WI38 (cell line): Measurements from ENCODE around the gene PHF3.

ENCODE experiments used
- H3K4me3 ChIP-seq: 2 replicates; pipeline ENCODE4 v1.5.1; 2011; ENCODE audit warnings: low read depth, mild to moderate bottlenecking, control low read depth, low read length
- CTCF ChIP-seq: IDR thresholded peaks from 2 replicates; pipeline ENCODE4 v1.5.1; 2012; ENCODE audit warnings: low read depth, mild to moderate bottlenecking, control low read depth, low read length

The PHF3 gene

GRCh38 chr6:63635588-63636517 lies at the start of gene PHF3:
Gene PHF3, plus strand, starts transcription at chr6:63635802. Its CDS starts 10,750 bp downstream, at chr6:63646552.
- TF ChIP-seq CTCF = no peak
- H3K4me3 ChIP-seq = peak within 1 kb of the TSS; percentile 86

- TF ChIP-seq CTCF = no peak
- no peak overlapping the region for H3K4me3 ChIP-seq
Observed at GRCh38 chr6:63589952-63590411, 45.6 kb upstream of the PHF3 start.

- H3K4me3 ChIP-seq = no peak overlapping the region
- TF ChIP-seq CTCF = no peak
Observed at GRCh38 chr6:63592886-63593285, 42.7 kb upstream of the PHF3 start.

- TF ChIP-seq CTCF = no peak
- peak overlapping the region; percentile 63 for H3K4me3 ChIP-seq
Observed at GRCh38 chr6:63597141-63598048, 38.2 kb upstream of the PHF3 start.

- peak overlapping the region; percentile 63 for H3K4me3 ChIP-seq
- TF ChIP-seq CTCF = peak; percentile 86
Observed at GRCh38 chr6:63598049-63599036, 37.3 kb upstream of the PHF3 start.

GRCh38 chr6:63599243-63599642 lies 36.4 kb upstream of the PHF3 start:
- no peak overlapping the region for H3K4me3 ChIP-seq

More at GRCh38 chr6:63599243-63599642, 36.4 kb upstream of the PHF3 start:
- TF ChIP-seq CTCF = no peak
